Body of pancreas (tissue), 4 donors: ENCODE results near the gene OR3A1.

ENCODE experiments used
- POLR2A ChIP-seq, 3 donors: fragments of 450-650 bp; IDR thresholded peaks; one replicate each; pipeline ENCODE4 v1.6.1; 2016; ENCODE audit warnings: antibody characterized with exemption in 3 of 3, mild to moderate bottlenecking in 2 of 3
- TF ChIP-seq, protein P1 (sequence below), 7 experiments: fragments of 450-650 bp in 4 of 7; fragments of 200-600 bp in 3 of 7; sonication (generic) in 3 of 7; IDR thresholded peaks; one replicate each; pipeline ENCODE4 v1.5.1; 2016 to 2019; ENCODE audit warnings: antibody characterized with exemption in 7 of 7

DNA sequence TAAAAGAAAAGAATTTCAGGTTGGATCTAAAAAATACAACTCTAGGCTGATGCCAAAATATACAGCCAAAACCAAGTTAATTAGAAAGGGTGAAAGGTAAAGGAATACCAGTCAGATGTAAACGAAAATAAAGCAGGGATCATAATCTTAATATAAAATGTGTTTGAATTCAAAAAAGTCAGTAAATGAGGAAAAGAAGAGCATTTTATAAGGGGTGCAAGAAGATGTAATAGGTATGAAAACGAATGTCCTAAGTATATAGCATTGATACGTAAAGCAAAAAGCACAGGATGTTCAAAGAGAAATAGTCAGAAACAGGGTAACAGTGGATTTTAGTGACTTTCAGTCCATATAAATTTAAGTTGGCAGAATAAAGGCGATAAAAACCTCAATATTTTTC is 2.5 kb downstream of the OR3A1 start:
- TF ChIP-seq POLR2A (IDR thresholded peaks at IDR 0.05): no peak
- TF ChIP-seq, protein P1, sequence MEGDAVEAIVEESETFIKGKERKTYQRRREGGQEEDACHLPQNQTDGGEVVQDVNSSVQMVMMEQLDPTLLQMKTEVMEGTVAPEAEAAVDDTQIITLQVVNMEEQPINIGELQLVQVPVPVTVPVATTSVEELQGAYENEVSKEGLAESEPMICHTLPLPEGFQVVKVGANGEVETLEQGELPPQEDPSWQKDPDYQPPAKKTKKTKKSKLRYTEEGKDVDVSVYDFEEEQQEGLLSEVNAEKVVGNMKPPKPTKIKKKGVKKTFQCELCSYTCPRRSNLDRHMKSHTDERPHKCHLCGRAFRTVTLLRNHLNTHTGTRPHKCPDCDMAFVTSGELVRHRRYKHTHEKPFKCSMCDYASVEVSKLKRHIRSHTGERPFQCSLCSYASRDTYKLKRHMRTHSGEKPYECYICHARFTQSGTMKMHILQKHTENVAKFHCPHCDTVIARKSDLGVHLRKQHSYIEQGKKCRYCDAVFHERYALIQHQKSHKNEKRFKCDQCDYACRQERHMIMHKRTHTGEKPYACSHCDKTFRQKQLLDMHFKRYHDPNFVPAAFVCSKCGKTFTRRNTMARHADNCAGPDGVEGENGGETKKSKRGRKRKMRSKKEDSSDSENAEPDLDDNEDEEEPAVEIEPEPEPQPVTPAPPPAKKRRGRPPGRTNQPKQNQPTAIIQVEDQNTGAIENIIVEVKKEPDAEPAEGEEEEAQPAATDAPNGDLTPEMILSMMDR (IDR thresholded peaks at IDR 0.05): no peak
